GM18951 (cell line): ENCODE measurements around the gene STX16.

Source experiments
- POLR2A ChIP-seq: IDR thresholded peaks from 4 replicates; pipeline ENCODE4 v1.6.1; 2011; ENCODE audit warnings: mild to moderate bottlenecking; ENCODE audit not compliant: insufficient read length, insufficient read depth; ENCODE audit errors: extremely low read depth
- in situ Hi-C: fragments of 300-500 bp; cut with MboI; formaldehyde crosslinking; loops from one replicate; pipeline ENCODE4 v1.12.0; 2022; ENCODE audit warnings: low sequenced_read_pairs, mixed read lengths, inconsistent platforms; ENCODE audit not compliant: unreplicated experiment

The STX16 gene

DNA sequence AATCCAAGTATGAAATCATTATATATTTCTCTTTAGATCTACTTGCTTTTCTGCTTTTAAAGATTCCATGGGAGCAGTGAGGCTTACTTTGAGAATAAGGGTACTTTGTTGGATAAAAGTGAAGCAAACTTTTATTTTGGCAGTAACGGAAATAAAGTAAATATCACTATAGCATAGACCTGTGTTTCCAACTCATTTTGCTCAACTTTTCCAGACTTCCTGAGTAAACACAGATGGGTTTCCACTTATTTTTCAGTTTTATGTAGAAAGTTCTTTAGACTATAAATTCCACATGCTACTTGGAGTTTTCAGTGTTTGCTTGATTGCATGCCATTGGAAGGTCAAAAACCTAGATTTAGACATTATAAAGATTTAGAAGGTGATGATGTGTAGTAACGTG, 6.2 kb downstream of the STX16 start:
- TF ChIP-seq POLR2A: no peak
- in situ Hi-C loops: no loop called here

GRCh38 chr20:58657986-58658385, 6.9 kb downstream of the STX16 start:
- in situ Hi-C loops: no loop called here
- no peak for TF ChIP-seq POLR2A

GRCh38 chr20:58658760-58659159, 7.7 kb downstream of the STX16 start:
- no peak for TF ChIP-seq POLR2A
- in situ Hi-C loops: no loop called here

DNA sequence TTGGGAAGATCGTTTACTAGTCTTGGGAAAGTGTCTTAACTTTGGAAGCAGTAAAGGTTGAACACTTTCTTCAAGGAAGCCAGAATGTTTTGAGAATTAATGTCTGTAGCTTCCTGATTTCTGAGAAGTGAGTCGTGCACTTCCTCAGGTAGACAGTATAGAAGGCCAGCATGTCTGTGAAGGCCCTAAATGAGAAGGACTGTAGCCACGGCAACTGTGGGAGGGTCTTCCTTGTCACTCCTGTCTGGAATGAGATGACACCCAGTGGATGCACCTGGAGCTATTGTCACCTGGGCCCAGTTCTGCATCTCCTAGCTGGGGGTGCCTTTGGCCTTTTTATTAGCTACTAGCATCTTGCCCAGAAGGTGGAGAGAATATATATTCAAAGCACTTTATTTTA, 8.8 kb downstream of the STX16 start:
- TF ChIP-seq POLR2A: no peak
- in situ Hi-C loops: no loop called here

GRCh38 chr20:58660855-58661597, 9.9 kb downstream of the STX16 start:
- TF ChIP-seq POLR2A: no peak
- in situ Hi-C loops: no loop called here

DNA sequence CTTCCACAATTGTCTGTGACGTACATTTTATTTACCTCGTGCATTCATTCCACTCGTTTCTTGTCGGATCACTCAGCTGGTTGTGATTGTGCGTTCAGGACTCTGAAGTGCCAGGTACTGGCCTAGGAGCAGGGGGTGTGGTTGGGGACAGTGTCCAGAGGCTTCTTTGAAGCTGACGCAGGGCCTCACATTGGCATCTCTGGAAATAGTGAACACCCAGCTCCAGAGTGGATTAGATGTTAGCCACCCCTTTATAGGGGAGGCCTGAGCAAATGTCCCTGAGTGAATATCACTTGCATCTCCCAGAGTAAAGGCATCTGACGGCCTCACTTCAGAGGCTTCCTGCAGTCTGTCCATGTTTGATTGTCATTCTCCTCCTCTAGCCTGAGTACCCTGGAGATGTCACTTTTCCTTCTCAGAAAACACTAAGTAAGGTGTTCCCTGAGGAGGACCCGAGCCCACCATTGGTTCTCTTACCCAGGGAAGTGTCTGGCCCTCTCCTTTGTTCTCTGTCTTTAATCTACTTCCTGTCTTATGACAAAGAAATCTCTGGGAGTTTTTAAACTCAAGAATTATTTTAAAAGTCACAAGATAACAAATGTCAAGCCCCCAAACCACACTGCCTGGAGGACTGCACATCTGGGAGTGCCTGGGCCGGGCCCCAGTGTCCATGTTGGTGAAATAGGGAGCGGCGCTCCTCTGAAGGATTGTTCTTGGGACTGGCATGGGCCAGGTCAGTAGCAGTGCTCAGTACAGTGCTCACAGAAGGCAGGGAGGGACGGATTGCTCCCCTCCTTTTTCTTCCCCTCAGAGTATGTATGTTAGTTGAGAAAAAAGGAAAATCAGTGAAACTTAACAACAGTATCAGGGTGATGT, 10.8 kb downstream of the STX16 start:
- no peak for TF ChIP-seq POLR2A
- in situ Hi-C loops: no loop called here

- in situ Hi-C loops: no loop called here
- TF ChIP-seq POLR2A: no peak
Measured at GRCh38 chr20:58664331-58664730, 13.2 kb downstream of the STX16 start.

- in situ Hi-C loops: no loop called here
Measured at GRCh38 chr20:58664883-58665282, 13.8 kb downstream of the STX16 start.

GRCh38 chr20:58665606-58666005, 14.5 kb downstream of the STX16 start:
- TF ChIP-seq POLR2A: no peak
- in situ Hi-C loops: no loop called here

More at GRCh38 chr20:58664883-58665282, 13.8 kb downstream of the STX16 start:
- TF ChIP-seq POLR2A: no peak

- TF ChIP-seq POLR2A: no peak
- in situ Hi-C loops: no loop called here
Measured at GRCh38 chr20:58666702-58667101, 15.6 kb downstream of the STX16 start.

- no peak for TF ChIP-seq POLR2A
- in situ Hi-C loops: no loop called here
Measured at GRCh38 chr20:58667975-58668374, 16.9 kb downstream of the STX16 start.

GRCh38 chr20:58668901-58669286, 17.8 kb downstream of the STX16 start:
- TF ChIP-seq POLR2A: no peak
- in situ Hi-C loops: no loop called here

DNA sequence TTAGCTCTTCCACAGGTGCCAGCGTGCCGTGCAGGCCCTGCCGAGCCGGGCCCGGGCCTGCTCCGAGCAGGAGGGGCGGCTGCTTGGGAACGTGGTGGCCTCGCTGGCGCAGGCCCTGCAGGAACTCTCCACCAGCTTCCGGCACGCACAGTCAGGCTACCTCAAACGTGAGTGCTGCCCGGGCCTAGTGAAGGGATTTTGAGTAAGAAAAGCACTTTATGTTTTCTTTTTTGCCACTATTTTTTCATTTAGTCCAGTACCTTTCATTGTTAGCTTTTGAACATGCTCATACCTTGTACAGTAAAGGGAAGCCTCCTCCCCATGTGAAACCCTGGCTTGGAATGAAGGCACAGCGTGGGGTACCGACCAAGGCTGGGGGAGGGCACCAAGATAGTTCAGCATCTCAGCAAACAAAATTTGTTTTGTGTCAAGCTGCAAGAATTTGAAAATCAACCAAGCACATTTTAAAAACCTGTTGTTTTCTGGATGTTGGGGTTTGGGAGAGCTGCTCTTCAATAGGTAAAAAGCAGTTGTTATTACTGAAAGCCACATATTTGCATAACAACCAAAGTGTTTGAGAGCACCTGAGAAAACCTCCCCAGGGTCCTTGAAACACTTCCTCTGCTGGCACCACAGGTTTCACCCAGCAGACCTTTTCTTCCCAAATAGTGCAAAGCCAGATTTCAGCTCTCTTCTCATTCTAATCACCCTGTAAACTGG, 18.4 kb downstream of the STX16 start:
- TF ChIP-seq POLR2A: no peak
- in situ Hi-C loops: no loop called here
